ENCODE data around the gene CHD9NB.

CHD9NB gene

DNA sequence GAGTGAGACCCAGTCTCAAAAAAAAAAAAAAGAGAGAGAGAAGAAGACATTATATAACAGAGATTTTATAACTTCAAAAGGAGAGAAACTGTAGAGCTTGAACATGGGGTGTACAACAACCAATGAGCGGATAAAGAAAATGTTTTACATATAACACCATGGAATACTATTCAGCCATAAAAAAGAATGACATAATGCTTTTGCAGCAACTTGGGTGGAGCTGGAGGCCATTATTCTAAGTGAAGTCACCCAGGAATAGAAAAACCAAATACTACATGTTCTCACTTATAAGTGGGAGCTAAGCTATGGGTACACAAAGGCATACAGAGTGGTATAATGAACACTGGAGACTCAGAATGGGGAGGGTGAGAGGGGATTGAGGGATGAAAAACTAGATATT lies 61.1 kb downstream of the CHD9NB start:
- H3K36me3 ChIP-seq (ENCODE audit: control insufficient read depth, insufficient read depth, low read length) = no peaks in the 10 kb centered on the region
- no peak overlapping the region for H3K9ac ChIP-seq (ENCODE audit: low read length)
- H3K27me3 ChIP-seq (ENCODE audit: control insufficient read depth, insufficient read depth, low read length) = no peaks in the 10 kb centered on the region
- no peak overlapping the region for H3K4me3 ChIP-seq (ENCODE audit: low read length)
- H3K9me3 ChIP-seq (ENCODE audit: control insufficient read depth, low read length) = no peaks in the 10 kb centered on the region
- H3K4me1 ChIP-seq (ENCODE audit: control insufficient read depth, insufficient read depth, low read length) = no peaks in the 10 kb centered on the region
